GM12892 (cell line): ENCODE data around the gene POLR2A.
"Not testable (repeated sequence)": the region's sequence is repeated elsewhere in the genome, so short reads cannot be mapped to it uniquely, and the experiment has no call there.

Source experiments
- DNase-seq: peaks from one replicate; pipeline ENCODE4 v3.0.0; 2011; ENCODE audit not compliant: insufficient read length
- FAIRE-seq: peaks from 2 replicates; lab custom pipeline; 2011; peaks lifted over from hg19 to GRCh38; lab: Jason Lieb, UNC
- POLR2A ChIP-seq: IDR thresholded peaks from 2 replicates; pipeline ENCODE4 v1.6.1; 2011; ENCODE audit warnings: low read depth, low read length, control low read depth
- POLR2AphosphoS5 ChIP-seq: IDR thresholded peaks from 2 replicates; pipeline ENCODE4 v1.6.1; 2011; ENCODE audit warnings: low read depth, low read length, control low read depth
- TAF1 ChIP-seq: IDR thresholded peaks from 2 replicates; pipeline ENCODE4 v1.6.1; 2011; ENCODE audit warnings: low read depth, mild to moderate bottlenecking, control low read depth, low read length, borderline replicate concordance

POLR2A gene

GRCh38 chr17:7464081-7464480, 20.1 kb upstream of the POLR2A start:
- DNase-seq (no peak), FAIRE-seq (no peak)
- TF ChIP-seq POLR2A = no peak
- no peak for TF ChIP-seq POLR2AphosphoS5
- TF ChIP-seq TAF1 = no peak

GRCh38 chr17:7465597-7466275, 18.4 kb upstream of the POLR2A start:
- DNase-seq (no peak), FAIRE-seq (no peak)
- TF ChIP-seq POLR2AphosphoS5 (no peak), POLR2A (no peak), TAF1 (no peak)

DNA sequence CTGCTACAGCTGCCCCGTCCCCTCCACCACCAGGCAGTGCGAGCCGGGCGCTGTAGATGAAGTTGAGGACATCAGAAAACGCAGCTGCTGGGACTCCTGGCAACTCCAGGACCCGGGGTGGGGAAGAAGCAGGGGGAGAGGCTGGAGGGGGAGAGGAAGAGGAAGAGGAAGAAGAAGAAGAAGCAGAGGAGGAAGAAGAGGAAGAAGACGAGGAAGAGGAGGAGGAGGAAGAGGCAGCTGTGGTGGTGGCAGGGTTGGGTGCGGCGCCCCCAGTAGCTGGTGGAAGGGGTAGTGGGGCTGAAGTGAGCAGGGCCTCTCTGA, 17.9 kb upstream of the POLR2A start:
- TF ChIP-seq POLR2AphosphoS5 (no peak), TAF1 (no peak), POLR2A (no peak)
- no peak for DNase-seq
- no peak for FAIRE-seq

GRCh38 chr17:7466639-7467341, 17.4 kb upstream of the POLR2A start:
- FAIRE-seq = peak; percentile 9
- TF ChIP-seq TAF1 (no peak), POLR2A (no peak), POLR2AphosphoS5 (no peak)
- no peak for DNase-seq

DNA sequence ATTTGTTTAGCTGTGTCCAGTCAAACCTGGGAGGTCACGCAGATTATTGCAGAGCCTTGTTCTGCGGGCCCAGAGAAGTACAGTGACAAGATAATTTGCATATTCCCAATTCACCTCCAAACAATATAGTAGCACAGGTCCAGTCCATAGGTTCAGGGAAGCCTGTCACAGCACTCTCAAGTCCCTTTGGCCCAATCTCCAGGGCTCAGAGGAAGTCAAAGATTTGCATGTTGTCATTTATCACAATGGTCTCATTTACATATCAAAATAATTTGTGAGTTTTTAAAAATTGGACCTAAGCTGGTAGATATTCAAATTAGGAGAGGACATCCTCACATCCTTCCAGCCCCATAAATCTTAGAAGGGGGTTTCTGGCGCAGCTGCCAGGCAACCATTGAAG, 16.7 kb upstream of the POLR2A start:
- FAIRE-seq (no peak), DNase-seq (no peak)
- no peak for TF ChIP-seq POLR2A
- no peak for TF ChIP-seq TAF1
- TF ChIP-seq POLR2AphosphoS5 = no peak

- TF ChIP-seq POLR2A (no peak), POLR2AphosphoS5 (no peak), TAF1 (no peak)
- DNase-seq = no peak
- FAIRE-seq = no peak
These were observed 15.9 kb upstream of the POLR2A start for GRCh38 chr17:7468290-7468689.

- no peak for DNase-seq
- no peak for FAIRE-seq
- TF ChIP-seq TAF1 (no peak), POLR2A (no peak), POLR2AphosphoS5 (no peak)
These were observed 15.3 kb upstream of the POLR2A start for GRCh38 chr17:7468804-7469389.

DNA sequence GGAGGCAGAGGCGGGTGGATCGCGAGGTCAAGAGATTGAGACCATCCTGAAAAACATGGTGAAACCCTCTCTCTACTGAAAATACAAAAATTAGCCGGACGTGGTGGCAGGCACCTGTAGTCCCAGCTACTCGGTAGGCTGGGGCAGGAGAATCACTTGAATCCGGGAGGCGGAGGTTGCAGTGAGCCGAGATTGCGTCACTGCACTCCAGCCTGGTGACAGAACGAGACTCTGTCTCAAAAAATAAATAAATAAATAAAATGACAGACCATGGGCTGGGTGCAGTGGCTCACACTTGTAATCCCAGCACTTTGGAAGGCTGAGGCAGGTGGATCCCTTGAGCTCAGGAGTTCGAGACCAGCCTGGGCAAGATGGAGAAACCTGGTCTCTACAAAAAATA, 14.3 kb upstream of the POLR2A start:
- not testable (repeated sequence) for DNase-seq, FAIRE-seq

DNA sequence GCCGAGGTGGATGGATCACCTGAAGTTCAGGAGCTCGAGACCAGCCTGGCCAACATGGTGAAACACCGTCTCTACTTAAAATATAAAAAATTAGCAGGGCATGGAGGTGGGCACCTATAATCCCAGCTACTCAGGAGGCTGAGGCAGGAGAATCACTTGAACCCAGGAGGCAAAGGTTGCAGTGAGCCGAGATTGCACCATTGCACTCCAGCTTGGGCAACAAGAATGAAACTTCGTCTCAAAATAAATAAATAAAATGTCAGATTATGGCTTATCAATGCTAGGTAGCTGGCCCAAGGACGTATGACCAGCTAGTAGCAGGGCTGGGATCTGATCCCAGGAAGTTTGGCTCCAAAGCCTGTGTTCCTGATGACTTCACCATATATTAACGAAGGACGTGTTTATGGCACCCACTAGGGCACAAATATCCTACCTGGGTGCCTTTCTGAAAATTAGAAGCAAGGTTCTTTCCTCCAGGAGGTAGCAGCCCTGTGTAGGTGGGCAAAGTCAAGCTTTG, 13.7 kb upstream of the POLR2A start:
- DNase-seq, FAIRE-seq: not testable (repeated sequence)

DNA sequence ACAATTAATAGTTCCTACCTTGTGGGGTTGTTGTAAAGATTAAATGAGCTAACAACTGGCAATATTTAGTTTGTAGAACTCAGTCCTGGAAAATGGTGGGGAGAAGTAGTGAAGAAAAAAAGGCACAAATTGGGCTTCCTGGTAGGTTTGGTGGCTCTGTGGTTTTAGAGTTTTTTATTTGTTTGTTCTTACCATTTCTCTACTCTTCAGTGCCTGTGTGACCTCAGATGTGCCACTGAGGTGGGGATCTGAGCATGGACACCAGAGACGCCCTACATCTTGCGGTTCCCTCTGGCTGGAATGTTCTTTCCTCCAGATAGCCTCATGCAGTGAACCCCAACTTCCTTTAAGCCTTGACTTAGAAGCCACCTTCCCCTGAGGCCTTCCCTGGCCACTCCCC, 12.4 kb upstream of the POLR2A start:
- TF ChIP-seq POLR2A = no peak
- TF ChIP-seq TAF1 = no peak
- TF ChIP-seq POLR2AphosphoS5 = no peak
- FAIRE-seq = no peak
- DNase-seq = no peak

- not testable (repeated sequence) for FAIRE-seq, DNase-seq
These were observed 9.4 kb upstream of the POLR2A start for GRCh38 chr17:7474767-7475166.

- no peak for FAIRE-seq
- no peak for TF ChIP-seq TAF1
- TF ChIP-seq POLR2A = no peak
- no peak for TF ChIP-seq POLR2AphosphoS5
These were observed 8.3 kb upstream of the POLR2A start for GRCh38 chr17:7475764-7476422.

More at GRCh38 chr17:7475764-7476422, 8.3 kb upstream of the POLR2A start:
- no peak for DNase-seq
